GM18526 (cell line): ENCODE measurements around the gene SDF4.

Source experiments
- POLR2A ChIP-seq: IDR thresholded peaks from 3 replicates; pipeline ENCODE4 v1.6.1; 2011; ENCODE audit not compliant: insufficient read length; ENCODE audit errors: extremely low read depth

The SDF4 gene

GRCh38 chr1:1238702-1239178, 6.9 kb upstream of the SDF4 start:
- no peak for TF ChIP-seq POLR2A

DNA sequence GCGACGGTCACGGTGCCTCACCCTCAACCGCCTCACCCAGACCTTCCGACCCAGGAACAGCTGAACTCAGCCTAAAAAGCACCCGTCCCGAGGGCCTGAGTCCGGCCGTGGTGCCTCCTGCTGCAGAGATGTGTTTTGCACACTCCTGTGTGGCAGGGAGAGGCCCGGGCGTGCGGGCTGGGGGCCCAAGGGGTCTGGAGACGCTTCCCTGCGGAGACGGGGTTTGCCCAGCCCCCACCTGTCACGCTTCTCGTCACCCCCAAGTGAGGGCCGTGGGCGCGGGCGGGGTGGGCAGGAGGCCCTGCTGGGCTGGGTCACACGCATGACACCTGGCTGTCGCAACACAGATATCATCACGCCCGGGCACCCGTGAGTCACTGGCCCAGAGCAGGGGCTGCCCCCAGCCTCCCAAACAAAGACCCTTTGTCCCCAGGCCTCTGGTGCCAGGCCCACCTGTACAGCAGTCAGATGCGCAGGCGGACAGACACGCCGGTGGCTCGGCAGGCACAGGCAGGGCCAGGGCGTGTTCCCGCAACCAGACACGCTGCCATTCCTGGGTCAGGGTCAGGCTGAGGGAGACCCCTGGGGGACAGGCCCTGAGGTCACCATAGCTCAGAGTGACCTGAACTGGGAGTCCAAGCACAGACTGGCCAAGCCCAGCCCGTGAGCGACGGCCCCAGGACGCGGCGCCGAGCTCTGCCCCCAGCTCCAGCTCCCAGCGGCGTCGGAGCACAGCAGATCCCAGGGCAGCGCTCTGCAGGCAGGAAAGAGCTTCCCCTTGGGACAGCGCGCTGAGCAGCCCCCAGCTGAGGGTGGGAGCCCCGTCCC, 6.3 kb upstream of the SDF4 start:
- TF ChIP-seq POLR2A = no peak

DNA sequence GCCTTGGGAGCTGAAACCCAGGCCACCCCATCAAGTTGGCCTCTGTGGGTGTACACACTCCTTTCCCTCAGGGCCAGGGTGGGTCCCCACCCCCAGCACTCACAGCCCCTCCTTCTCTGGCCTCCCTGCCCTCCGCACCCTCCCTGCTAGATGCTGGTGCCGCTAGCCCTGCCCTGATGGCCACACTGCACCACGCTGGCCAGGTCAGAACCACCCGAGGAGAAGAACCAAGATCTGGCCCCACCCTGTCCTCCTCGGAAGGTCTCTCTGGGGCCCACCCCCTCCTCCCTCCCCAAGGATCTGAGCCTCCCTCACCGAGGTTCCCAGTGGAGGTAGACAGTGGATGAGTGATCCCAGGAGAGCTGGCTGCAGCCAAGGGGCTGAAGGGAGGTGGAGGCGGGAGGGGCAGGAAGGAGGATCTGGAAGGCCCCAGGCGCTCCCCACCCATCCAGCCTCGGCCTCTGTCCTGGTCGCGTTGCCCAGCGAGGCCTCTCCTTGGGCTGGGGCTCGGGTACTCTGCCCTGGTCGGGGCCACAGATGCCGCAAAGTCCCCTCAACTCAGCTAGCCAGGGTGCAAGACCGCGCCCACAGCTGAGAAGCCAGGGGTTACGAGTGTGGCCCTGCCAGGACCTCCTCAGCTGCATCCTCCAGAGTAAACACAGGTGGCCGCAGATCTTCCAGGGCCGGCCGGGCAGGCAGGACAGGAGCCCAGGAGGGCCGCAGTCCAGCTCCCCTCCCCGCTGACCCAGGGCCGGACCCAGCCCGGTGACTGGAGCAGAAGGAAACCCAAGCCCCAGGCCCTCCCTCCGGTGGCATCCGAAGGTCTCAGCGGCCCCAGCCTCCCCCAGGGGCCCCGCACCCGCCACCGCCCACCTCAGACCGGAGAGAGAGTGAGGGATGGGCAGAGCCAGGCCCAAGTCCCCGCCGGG, 5.4 kb upstream of the SDF4 start:
- TF ChIP-seq POLR2A = no peak

DNA sequence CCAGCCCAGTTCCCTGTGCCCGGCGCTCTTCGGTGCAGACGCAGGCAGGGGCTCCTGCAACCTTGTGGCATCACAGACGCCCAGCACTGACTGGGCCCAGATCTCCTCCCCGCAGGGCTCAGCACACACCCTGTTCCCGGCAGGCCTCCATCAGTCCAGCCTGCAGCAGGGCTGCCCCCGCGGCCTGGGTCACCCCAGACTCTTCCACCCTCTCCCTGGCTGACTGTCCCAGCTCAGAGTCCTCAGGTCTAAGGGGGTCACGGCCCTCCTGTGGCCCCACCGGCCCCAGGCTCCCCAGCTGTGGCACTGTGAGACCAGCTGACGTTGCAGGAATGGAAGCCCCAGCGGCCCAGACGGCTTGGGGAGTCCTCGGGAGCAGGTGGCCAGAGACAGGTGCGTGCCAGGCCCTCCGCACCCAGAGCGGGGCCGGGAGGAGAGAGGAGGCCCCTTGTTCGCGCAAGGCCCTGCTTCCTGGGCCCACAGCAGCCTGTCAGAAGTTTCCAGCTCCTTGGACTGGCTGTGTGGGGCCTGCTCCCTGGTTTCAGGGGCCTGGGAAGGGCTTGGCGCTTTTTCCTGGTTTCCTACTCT, 4.5 kb upstream of the SDF4 start:
- no peak for TF ChIP-seq POLR2A

DNA sequence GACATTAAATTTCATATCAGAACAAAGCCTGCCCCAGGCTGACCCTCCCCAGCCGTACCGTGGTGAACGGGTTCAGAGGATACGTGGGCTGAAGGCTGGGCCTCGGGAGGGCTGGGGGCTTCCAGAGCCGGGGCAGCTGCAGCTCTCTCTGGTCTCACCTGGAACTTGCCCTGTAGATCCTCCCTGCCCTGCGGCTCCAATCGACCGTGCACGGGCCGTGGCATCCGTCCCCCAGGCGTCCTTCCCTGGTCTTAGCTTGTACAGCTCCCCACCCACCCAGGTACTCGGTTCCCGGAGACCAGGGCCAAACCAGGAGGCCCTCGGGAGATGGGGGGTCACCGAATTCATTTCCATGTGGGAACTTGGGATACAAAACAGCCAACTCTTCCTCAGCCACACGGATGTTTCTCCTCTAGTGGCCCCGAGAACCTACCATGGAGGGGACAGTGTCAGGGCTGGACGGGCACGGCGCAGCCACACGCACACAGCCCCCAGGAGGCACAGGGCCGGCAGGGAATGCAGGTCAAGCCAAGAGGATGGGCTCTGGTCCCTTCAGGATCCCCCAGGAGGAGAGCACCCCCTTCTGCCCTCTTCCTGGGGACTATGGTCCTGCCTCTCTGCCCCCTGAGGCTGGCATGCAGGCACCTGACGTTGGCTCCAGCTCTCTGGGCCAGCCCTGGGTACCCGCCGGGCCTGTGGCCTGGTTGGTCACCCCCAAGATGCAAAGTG, 3.4 kb upstream of the SDF4 start:
- TF ChIP-seq POLR2A = no peak

GRCh38 chr1:1234180-1234808, 2.5 kb upstream of the SDF4 start:
- TF ChIP-seq POLR2A = no peak

GRCh38 chr1:1233567-1233892, 1.7 kb upstream of the SDF4 start:
- TF ChIP-seq POLR2A = no peak

- TF ChIP-seq POLR2A = no peak
These were observed 1.2 kb upstream of the SDF4 start for GRCh38 chr1:1232796-1233566.

DNA sequence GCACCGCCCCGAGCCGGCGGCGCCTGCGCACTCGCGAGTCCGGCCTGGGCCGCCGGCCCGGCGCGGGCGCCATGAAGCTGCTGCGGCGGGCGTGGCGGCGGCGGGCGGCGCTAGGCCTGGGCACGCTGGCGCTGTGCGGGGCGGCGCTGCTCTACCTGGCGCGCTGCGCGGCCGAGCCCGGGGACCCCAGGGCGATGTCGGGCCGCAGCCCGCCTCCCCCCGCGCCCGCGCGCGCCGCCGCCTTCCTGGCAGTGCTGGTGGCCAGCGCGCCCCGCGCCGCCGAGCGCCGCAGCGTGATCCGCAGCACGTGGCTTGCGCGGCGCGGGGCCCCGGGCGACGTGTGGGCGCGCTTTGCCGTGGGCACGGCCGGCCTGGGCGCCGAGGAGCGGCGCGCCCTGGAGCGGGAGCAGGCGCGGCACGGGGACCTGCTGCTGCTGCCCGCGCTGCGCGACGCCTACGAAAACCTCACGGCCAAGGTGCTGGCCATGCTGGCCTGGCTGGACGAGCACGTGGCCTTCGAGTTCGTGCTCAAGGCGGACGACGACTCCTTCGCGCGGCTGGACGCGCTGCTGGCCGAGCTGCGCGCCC, 501 bp upstream of the SDF4 start, which contains the start of gene B3GALT6:
TSS of gene B3GALT6 (plus strand) at position 30 of the 588 bp plus-strand sequence. CDS start at position 72, 42 bp downstream.
- TF ChIP-seq POLR2A = no peak

- TF ChIP-seq POLR2A = no peak
These were observed 973 bp downstream of the SDF4 start for GRCh38 chr1:1230656-1231399.

DNA sequence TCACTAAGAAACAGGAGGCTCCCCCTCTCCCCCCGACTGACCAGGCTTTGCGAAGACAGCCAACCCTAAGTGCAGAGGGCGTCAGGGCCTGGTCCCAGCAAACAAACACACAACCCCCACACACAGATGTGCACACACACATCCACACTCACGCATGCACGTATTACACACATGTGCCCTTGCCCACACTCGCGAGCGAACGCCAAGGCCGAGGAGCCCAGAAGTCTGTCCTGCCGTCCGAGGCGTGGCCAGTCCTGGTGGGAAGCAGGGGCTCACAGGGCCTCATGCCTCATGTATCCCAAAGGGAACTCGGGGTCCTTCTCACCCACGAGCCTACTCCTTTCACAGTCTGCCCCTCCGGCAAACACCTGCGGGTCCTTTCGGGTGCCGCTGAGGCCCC, 2.0 kb downstream of the SDF4 start:
- TF ChIP-seq POLR2A = no peak

- no peak for TF ChIP-seq POLR2A
These were observed 3.0 kb downstream of the SDF4 start for GRCh38 chr1:1228596-1229321.
